H1 (cell line): ENCODE data around the gene TBC1D23. TPM values are rescaled to one million over a fixed set of nuclear protein-coding genes. Genes with fewer than 3 reads are reported as not detected.

Experiments
- CTCF ChIA-PET: fragments of 300-600 bp; sonication (Branson Sonifier 250); formaldehyde crosslinking; loops from one replicate; lab custom pipeline; 2021; ENCODE audit not compliant: partially characterized antibody; lab: Charles Lee
- POLR2A ChIA-PET: fragments of 300-600 bp; sonication (Branson Sonifier 250); formaldehyde crosslinking; loops from one replicate; lab custom pipeline; 2021; ENCODE audit warnings: inconsistent platforms; ENCODE audit not compliant: partially characterized antibody; lab: Charles Lee
- DNase-seq, 2 experiments: peaks; one replicate each; pipeline versions ENCODE4 v3.0.0 to v3.0.0-alpha.2; 2010 to 2022; ENCODE audit warnings: low spot score in 2 of 2, low read depth in 1 of 2, mixed read lengths in 1 of 2
- FAIRE-seq: peaks from 2 replicates; lab custom pipeline; 2011; peaks lifted over from hg19 to GRCh38; lab: Jason Lieb, UNC
- H2AFZ ChIP-seq: 2 replicates; pipeline ENCODE4 v1.8.1; 2012; ENCODE audit warnings: low read length, inconsistent platforms
- H2AK5ac ChIP-seq: 2 replicates; pipeline ENCODE4 v1.6.1; 2013; ENCODE audit warnings: low read depth, low read length
- H2BK120ac ChIP-seq: replicated peaks from 2 replicates; pipeline ENCODE3; 2013; ENCODE audit warnings: low read depth, low read length, inconsistent platforms
- H2BK12ac ChIP-seq: 2 replicates; pipeline ENCODE4 v1.6.1; 2013; ENCODE audit warnings: low read depth, low read length
- H2BK15ac ChIP-seq: 2 replicates; pipeline ENCODE4 v1.6.1; 2013; ENCODE audit warnings: low read length
- H2BK20ac ChIP-seq: 2 replicates; pipeline ENCODE4 v1.6.1; 2013; ENCODE audit warnings: low read length
- H2BK5ac ChIP-seq: 2 replicates; pipeline ENCODE4 v1.6.1; 2013; ENCODE audit warnings: low read depth, low read length
- H3K14ac ChIP-seq: 2 replicates; pipeline ENCODE4 v1.6.1; 2013; ENCODE audit warnings: inconsistent platforms; ENCODE audit not compliant: insufficient read length
- H3K18ac ChIP-seq: 2 replicates; pipeline ENCODE4 v1.6.1; 2013; ENCODE audit warnings: low read length; ENCODE audit errors: extremely low read depth
- H3K23ac ChIP-seq: 2 replicates; pipeline ENCODE4 v1.6.1; 2013; ENCODE audit warnings: inconsistent platforms; ENCODE audit not compliant: insufficient read length
- H3K23me2 ChIP-seq: 2 replicates; pipeline ENCODE4 v1.6.1; 2013; ENCODE audit warnings: low read depth, low read length
- H3K27ac ChIP-seq: 2 replicates; pipeline ENCODE4 v1.6.1; 2011; ENCODE audit warnings: low read depth, low read length, inconsistent platforms
- H3K27me3 ChIP-seq, 4 experiments: replicated peaks in 1 of 4; 1 replicate in 1 of 4; 2 replicates in 3 of 4; pipeline versions ENCODE4 v1.6.1 to v1.8.1; 2011 to 2013; ENCODE audit warnings: low read length in 3 of 4, mild to moderate bottlenecking in 3 of 4, inconsistent platforms in 2 of 4, mixed read lengths in 2 of 4, moderate library complexity in 1 of 4; ENCODE audit not compliant: control insufficient read depth in 3 of 4, insufficient read depth in 3 of 4; ENCODE audit errors: extremely low read depth in 1 of 4
- H3K36me3 ChIP-seq, 4 experiments: 2 replicates each; pipeline versions ENCODE4 v1.6.1 to v1.8.1; 2011 to 2013; ENCODE audit warnings: mild to moderate bottlenecking in 4 of 4, low read length in 3 of 4, moderate library complexity in 2 of 4, control low read depth in 1 of 4, inconsistent platforms in 1 of 4; ENCODE audit not compliant: insufficient read depth in 4 of 4, control insufficient read depth in 2 of 4
- H3K4ac ChIP-seq: replicated peaks from 2 replicates; pipeline ENCODE3; 2013; ENCODE audit warnings: low read length, low read depth, mixed read lengths, inconsistent platforms; ENCODE audit not compliant: insufficient read length
- H3K4me1 ChIP-seq, 4 experiments: replicated peaks in 1 of 4; 1 replicate in 1 of 4; 2 replicates in 3 of 4; pipeline versions ENCODE4 v1.6.1 to v1.8.1; 2011 to 2013; ENCODE audit warnings: low read length in 3 of 4, inconsistent platforms in 2 of 4, mixed read lengths in 1 of 4; ENCODE audit not compliant: insufficient read depth in 4 of 4, control insufficient read depth in 3 of 4
- H3K4me2 ChIP-seq, 2 experiments: 2 replicates each; pipeline versions ENCODE4 v1.6.1 to v1.8.1; 2011 to 2013; ENCODE audit warnings: low read depth in 2 of 2, low read length in 2 of 2, control low read depth in 1 of 2, inconsistent platforms in 1 of 2, mild to moderate bottlenecking in 1 of 2; ENCODE audit not compliant: insufficient read depth in 1 of 2
- H3K4me3 ChIP-seq, 4 experiments: fragments of 200-600, 300-600 bp in 1 of 4; sonication (generic), shearing (Covaris generic), sonication (Bioruptor Twin) in 1 of 4; 2 replicates each; pipeline versions ENCODE4 v1.5.1 to v1.8.1; 2011 to 2016; ENCODE audit warnings: low read length in 4 of 4, low read depth in 3 of 4, control low read depth in 2 of 4, inconsistent platforms in 2 of 4, mild to moderate bottlenecking in 2 of 4, mixed read lengths in 1 of 4, moderate library complexity in 1 of 4; ENCODE audit not compliant: insufficient read depth in 2 of 4; ENCODE audit errors: extremely low read depth in 1 of 4
- H3K56ac ChIP-seq: replicated peaks from 2 replicates; pipeline ENCODE3; 2013; ENCODE audit warnings: low read depth, mild to moderate bottlenecking, mixed read lengths, low read length, inconsistent platforms; ENCODE audit not compliant: insufficient read length
- H3K79me1 ChIP-seq: 2 replicates; pipeline ENCODE4 v1.6.1; 2013; ENCODE audit warnings: low read depth, low read length, control low read depth
- H3K79me2 ChIP-seq, 2 experiments: 2 replicates each; pipeline versions ENCODE4 v1.6.1 to v1.8.1; 2012 to 2013; ENCODE audit warnings: low read length in 2 of 2, mild to moderate bottlenecking in 2 of 2, inconsistent platforms in 1 of 2; ENCODE audit not compliant: insufficient read depth in 2 of 2, control insufficient read depth in 1 of 2
- H3K9ac ChIP-seq, 4 experiments: replicated peaks in 1 of 4; 1 replicate in 1 of 4; 2 replicates in 3 of 4; pipeline versions ENCODE4 v1.6.1 to v1.8.1; 2011 to 2013; ENCODE audit warnings: low read depth in 3 of 4, low read length in 3 of 4, control low read depth in 2 of 4, mild to moderate bottlenecking in 2 of 4, moderate library complexity in 2 of 4, inconsistent platforms in 1 of 4; ENCODE audit errors: extremely low read depth in 1 of 4
- H3K9me3 ChIP-seq, 2 experiments: 2 replicates each; pipeline versions ENCODE4 v1.6.1 to v1.8.1; 2012 to 2013; ENCODE audit warnings: mild to moderate bottlenecking in 2 of 2, moderate library complexity in 2 of 2, control low read depth in 1 of 2, inconsistent platforms in 1 of 2, low read depth in 1 of 2, low read length in 1 of 2, mixed read lengths in 1 of 2; ENCODE audit not compliant: insufficient read depth in 2 of 2
- H4K20me1 ChIP-seq, 2 experiments: replicated peaks in 1 of 2; 2 replicates each; pipeline versions ENCODE3 to v1.8.1; 2011 to 2013; ENCODE audit warnings: inconsistent platforms in 2 of 2, low read length in 2 of 2, mild to moderate bottlenecking in 1 of 2; ENCODE audit not compliant: insufficient read depth in 2 of 2, control insufficient read depth in 1 of 2
- H4K5ac ChIP-seq: 2 replicates; pipeline ENCODE4 v1.6.1; 2013; ENCODE audit warnings: low read length, low read depth, mixed read lengths, inconsistent platforms; ENCODE audit not compliant: insufficient read length
- H4K8ac ChIP-seq: 2 replicates; pipeline ENCODE4 v1.8.0; 2013; ENCODE audit warnings: mild to moderate bottlenecking, moderate library complexity, low read length, inconsistent platforms; ENCODE audit not compliant: insufficient read depth; ENCODE audit errors: extremely low read depth
- H4K91ac ChIP-seq: replicated peaks from 2 replicates; pipeline ENCODE3; 2013; ENCODE audit warnings: low read length, mixed read lengths, inconsistent platforms; ENCODE audit not compliant: insufficient read length
- BACH1 ChIP-seq: IDR thresholded peaks from 2 replicates; pipeline ENCODE4 v1.6.1; 2012; ENCODE audit warnings: low read length, improper control_type of control experiment
- CTBP2 ChIP-seq: IDR thresholded peaks from 2 replicates; pipeline ENCODE4 v1.7.0; 2011; ENCODE audit warnings: borderline replicate concordance, mild to moderate bottlenecking, moderate library complexity, mixed read lengths, low read length; ENCODE audit not compliant: insufficient read depth, insufficient read length
- EP300 ChIP-seq, 2 experiments: IDR thresholded peaks; 1 replicate in 1 of 2; 2 replicates in 1 of 2; pipeline ENCODE4 v1.6.1; 2011 to 2012; ENCODE audit warnings: low read depth in 2 of 2, low read length in 2 of 2, mild to moderate bottlenecking in 2 of 2, borderline replicate concordance in 1 of 2, inconsistent platforms in 1 of 2, moderate library complexity in 1 of 2
- EZH2 ChIP-seq: fragments of 200-600 bp; sonication (generic); IDR thresholded peaks from 2 replicates; pipeline ENCODE4 v1.7.1; 2012; ENCODE audit warnings: low read depth, mild to moderate bottlenecking, moderate library complexity, low read length, inconsistent platforms; ENCODE audit not compliant: severe bottlenecking
- JUN ChIP-seq: IDR thresholded peaks from 2 replicates; pipeline ENCODE4 v1.6.1; 2011; ENCODE audit warnings: low read depth, mild to moderate bottlenecking, improper control_type of control experiment, low read length
- SAP30 ChIP-seq: fragments of 300-600 bp; sonication (generic); IDR thresholded peaks from 2 replicates; pipeline ENCODE4 v1.7.1; 2012; ENCODE audit warnings: low read length, moderate library complexity, mild to moderate bottlenecking, inconsistent platforms; ENCODE audit not compliant: insufficient read depth, insufficient replicate concordance
- SIN3A ChIP-seq, 2 experiments: IDR thresholded peaks in 1 of 2; conservative IDR thresholded peaks in 1 of 2; 2 replicates each; pipeline ENCODE4 v1.6.1; 2011 to 2012; ENCODE audit warnings: low read length in 2 of 2, improper control_type of control experiment in 1 of 2, low read depth in 1 of 2, mild to moderate bottlenecking in 1 of 2
- SP4 ChIP-seq: IDR thresholded peaks from 2 replicates; pipeline ENCODE4 v1.6.1; 2012; ENCODE audit warnings: low read length, inconsistent platforms
- WGBS, 2 experiments: shearing (Covaris generic) in 1 of 2; methylation state at CpG; one replicate each; pipeline versions ENCODE4 v1.1.6 to v1.1.7; 2013 to 2015; ENCODE audit warnings: low lambda C conversion rate in 2 of 2, mixed read lengths in 2 of 2, inconsistent platforms in 1 of 2, low coverage in 1 of 2, missing lambda C conversion rate in 1 of 2; ENCODE audit not compliant: insufficient replicate concordance in 2 of 2, insufficient coverage in 1 of 2, insufficient read length in 1 of 2; ENCODE audit errors: extremely low coverage in 1 of 2, missing lambda C conversion rate in 1 of 2; 5-methylcytosine and 5-hydroxymethylcytosine counted together
- polyA plus RNA-seq, 7 experiments: library from polyadenylated mRNA; depleted of rRNA in 3 of 7; stranded (reverse) in 5 of 7; unstranded in 2 of 7; fragments of >200 nt in 5 of 7; fragments of 200-250 nt in 2 of 7; gene quantifications; 1 replicate in 5 of 7; 2 replicates in 1 of 7; 4 replicates in 1 of 7; pipeline versions ENCODE4 v1.2.1 to v1.2.3, GENCODE V29; 2011 to 2013; ENCODE audit warnings: missing spikeins in 2 of 7, mixed read lengths in 2 of 7
- total RNA-seq: library from RNA; stranded (reverse); fragmentation: NEBNext Ultra II Directional; extraction: Animal tissue kit (Norgen Biotek cat#: 25700); gene quantifications from 2 replicates; pipeline ENCODE4 v1.2.1, GENCODE V29; 2021

Gene TBC1D23
- total and polyA plus RNA-seq, 2 of the 8 experiments (the other 6 are each of a cell fraction or from before 2014, with no cell fraction given), result 6.4 to 29.3 TPM

GRCh38 chr3:100269410-100270214, 8.8 kb downstream of the TBC1D23 start:
- Histone ChIP-seq H3K79me1 (no peaks in the 10 kb centered on the region), H4K91ac (no peak overlapping the region), H3K27me3 (no peaks in the 10 kb centered on the region), H3K56ac (no peak overlapping the region), H3K4me3 (no peak overlapping the region), H3K23me2 (no peaks in the 10 kb centered on the region), H4K20me1 (no peaks in the 10 kb centered on the region), H4K8ac (no peak overlapping the region), H3K14ac (no peak overlapping the region), H2BK12ac (no peak overlapping the region), H2BK20ac (no peak overlapping the region), H3K9ac (no peak overlapping the region), H3K79me2 (peaks cover 3 to 35% of the 10 kb centered on the region in 2 experiments; a peak in 3 of 4 replicates), H4K5ac (no peak overlapping the region), H2BK5ac (no peak overlapping the region), H3K4me1 (no peaks in the 10 kb centered on the region; a peak in 1 of 7 replicates), H3K36me3 (no peaks in the 10 kb centered on the region), H2AK5ac (no peak overlapping the region), H2BK120ac (no peak overlapping the region), H3K18ac (no peak overlapping the region), H3K23ac (no peak overlapping the region), H3K27ac (no peak overlapping the region), H3K4me2 (no peak overlapping the region), H3K4ac (no peak overlapping the region), H2BK15ac (no peak overlapping the region), H2AFZ (no peak overlapping the region), H3K9me3 (no peaks in the 10 kb centered on the region)
- CTCF ChIA-PET, result interaction anchor here (0.6 to 1.4 kb wide), 2 partner anchors 9 to 627 kb away, joined by 3 to 5 read pairs; partner anchors contain the start of gene TBC1D23
- POLR2A ChIA-PET, result interaction anchor here (0.9 to 2.1 kb wide), 2 partner anchors 9 to 166 kb away, joined by 4 to 10 read pairs; partner anchors contain the start of gene TBC1D23
- WGBS, 2 experiments, result 84% methylated on average over 2 of the region's 2 CpGs; no CpG with 5 or more reads in 1 of the 2 experiments
- FAIRE-seq (no peak), DNase-seq (no peak)
- TF ChIP-seq SIN3A (conservative IDR thresholded peaks at IDR 0.05 in 1 of 2, IDR thresholded peaks at IDR 0.05 in 1 of 2; ENCODE audit: low read depth in 1 of 2, low read length in 2 of 2) (no peak), SP4 (no peak), EP300 (IDR thresholded peaks at IDR 0.05; ENCODE audit: borderline replicate concordance in 1 of 2, low read depth in 2 of 2, low read length in 2 of 2) (no peak), SAP30 (no peak), JUN (no peak), CTBP2 (no peak), EZH2 (no peak), BACH1 (no peak)
